H1 (cell line): ENCODE measurements around the gene LMBR1. TPM values are rescaled to one million over a fixed set of nuclear protein-coding genes. Genes with fewer than 3 reads are reported as not detected.

Source experiments
- CTCF ChIA-PET: fragments of 300-600 bp; sonication (Branson Sonifier 250); formaldehyde crosslinking; loops from one replicate; lab custom pipeline; 2021; ENCODE audit not compliant: partially characterized antibody; lab: Charles Lee
- POLR2A ChIA-PET: fragments of 300-600 bp; sonication (Branson Sonifier 250); formaldehyde crosslinking; loops from one replicate; lab custom pipeline; 2021; ENCODE audit warnings: inconsistent platforms; ENCODE audit not compliant: partially characterized antibody; lab: Charles Lee
- DNase-seq, 2 experiments: peaks; one replicate each; pipeline versions ENCODE4 v3.0.0 to v3.0.0-alpha.2; 2010 to 2022; ENCODE audit warnings: low spot score in 2 of 2, low read depth in 1 of 2, mixed read lengths in 1 of 2
- FAIRE-seq: peaks from 2 replicates; lab custom pipeline; 2011; peaks lifted over from hg19 to GRCh38; lab: Jason Lieb, UNC
- H2AFZ ChIP-seq: 2 replicates; pipeline ENCODE4 v1.8.1; 2012; ENCODE audit warnings: low read length, inconsistent platforms
- H2AK5ac ChIP-seq: 2 replicates; pipeline ENCODE4 v1.6.1; 2013; ENCODE audit warnings: low read depth, low read length
- H2BK120ac ChIP-seq: replicated peaks from 2 replicates; pipeline ENCODE3; 2013; ENCODE audit warnings: low read depth, low read length, inconsistent platforms
- H2BK12ac ChIP-seq: 2 replicates; pipeline ENCODE4 v1.6.1; 2013; ENCODE audit warnings: low read depth, low read length
- H2BK15ac ChIP-seq: 2 replicates; pipeline ENCODE4 v1.6.1; 2013; ENCODE audit warnings: low read length
- H2BK20ac ChIP-seq: 2 replicates; pipeline ENCODE4 v1.6.1; 2013; ENCODE audit warnings: low read length
- H2BK5ac ChIP-seq: 2 replicates; pipeline ENCODE4 v1.6.1; 2013; ENCODE audit warnings: low read depth, low read length
- H3K14ac ChIP-seq: 2 replicates; pipeline ENCODE4 v1.6.1; 2013; ENCODE audit warnings: inconsistent platforms; ENCODE audit not compliant: insufficient read length
- H3K18ac ChIP-seq: 2 replicates; pipeline ENCODE4 v1.6.1; 2013; ENCODE audit warnings: low read length; ENCODE audit errors: extremely low read depth
- H3K23ac ChIP-seq: 2 replicates; pipeline ENCODE4 v1.6.1; 2013; ENCODE audit warnings: inconsistent platforms; ENCODE audit not compliant: insufficient read length
- H3K23me2 ChIP-seq: 2 replicates; pipeline ENCODE4 v1.6.1; 2013; ENCODE audit warnings: low read depth, low read length
- H3K27ac ChIP-seq: 2 replicates; pipeline ENCODE4 v1.6.1; 2011; ENCODE audit warnings: low read depth, low read length, inconsistent platforms
- H3K27me3 ChIP-seq, 4 experiments: replicated peaks in 1 of 4; 1 replicate in 1 of 4; 2 replicates in 3 of 4; pipeline versions ENCODE4 v1.6.1 to v1.8.1; 2011 to 2013; ENCODE audit warnings: low read length in 3 of 4, mild to moderate bottlenecking in 3 of 4, inconsistent platforms in 2 of 4, mixed read lengths in 2 of 4, moderate library complexity in 1 of 4; ENCODE audit not compliant: control insufficient read depth in 3 of 4, insufficient read depth in 3 of 4; ENCODE audit errors: extremely low read depth in 1 of 4
- H3K36me3 ChIP-seq, 4 experiments: 2 replicates each; pipeline versions ENCODE4 v1.6.1 to v1.8.1; 2011 to 2013; ENCODE audit warnings: mild to moderate bottlenecking in 4 of 4, low read length in 3 of 4, moderate library complexity in 2 of 4, control low read depth in 1 of 4, inconsistent platforms in 1 of 4; ENCODE audit not compliant: insufficient read depth in 4 of 4, control insufficient read depth in 2 of 4
- H3K4ac ChIP-seq: replicated peaks from 2 replicates; pipeline ENCODE3; 2013; ENCODE audit warnings: low read length, low read depth, mixed read lengths, inconsistent platforms; ENCODE audit not compliant: insufficient read length
- H3K4me1 ChIP-seq, 4 experiments: replicated peaks in 1 of 4; 1 replicate in 1 of 4; 2 replicates in 3 of 4; pipeline versions ENCODE4 v1.6.1 to v1.8.1; 2011 to 2013; ENCODE audit warnings: low read length in 3 of 4, inconsistent platforms in 2 of 4, mixed read lengths in 1 of 4; ENCODE audit not compliant: insufficient read depth in 4 of 4, control insufficient read depth in 3 of 4
- H3K4me2 ChIP-seq, 2 experiments: 2 replicates each; pipeline versions ENCODE4 v1.6.1 to v1.8.1; 2011 to 2013; ENCODE audit warnings: low read depth in 2 of 2, low read length in 2 of 2, control low read depth in 1 of 2, inconsistent platforms in 1 of 2, mild to moderate bottlenecking in 1 of 2; ENCODE audit not compliant: insufficient read depth in 1 of 2
- H3K4me3 ChIP-seq, 4 experiments: fragments of 200-600, 300-600 bp in 1 of 4; sonication (generic), shearing (Covaris generic), sonication (Bioruptor Twin) in 1 of 4; 2 replicates each; pipeline versions ENCODE4 v1.5.1 to v1.8.1; 2011 to 2016; ENCODE audit warnings: low read length in 4 of 4, low read depth in 3 of 4, control low read depth in 2 of 4, inconsistent platforms in 2 of 4, mild to moderate bottlenecking in 2 of 4, mixed read lengths in 1 of 4, moderate library complexity in 1 of 4; ENCODE audit not compliant: insufficient read depth in 2 of 4; ENCODE audit errors: extremely low read depth in 1 of 4
- H3K56ac ChIP-seq: replicated peaks from 2 replicates; pipeline ENCODE3; 2013; ENCODE audit warnings: low read depth, mild to moderate bottlenecking, mixed read lengths, low read length, inconsistent platforms; ENCODE audit not compliant: insufficient read length
- H3K79me1 ChIP-seq: 2 replicates; pipeline ENCODE4 v1.6.1; 2013; ENCODE audit warnings: low read depth, low read length, control low read depth
- H3K79me2 ChIP-seq, 2 experiments: 2 replicates each; pipeline versions ENCODE4 v1.6.1 to v1.8.1; 2012 to 2013; ENCODE audit warnings: low read length in 2 of 2, mild to moderate bottlenecking in 2 of 2, inconsistent platforms in 1 of 2; ENCODE audit not compliant: insufficient read depth in 2 of 2, control insufficient read depth in 1 of 2
- H3K9ac ChIP-seq, 4 experiments: replicated peaks in 1 of 4; 1 replicate in 1 of 4; 2 replicates in 3 of 4; pipeline versions ENCODE4 v1.6.1 to v1.8.1; 2011 to 2013; ENCODE audit warnings: low read depth in 3 of 4, low read length in 3 of 4, control low read depth in 2 of 4, mild to moderate bottlenecking in 2 of 4, moderate library complexity in 2 of 4, inconsistent platforms in 1 of 4; ENCODE audit errors: extremely low read depth in 1 of 4
- H3K9me3 ChIP-seq, 2 experiments: 2 replicates each; pipeline versions ENCODE4 v1.6.1 to v1.8.1; 2012 to 2013; ENCODE audit warnings: mild to moderate bottlenecking in 2 of 2, moderate library complexity in 2 of 2, control low read depth in 1 of 2, inconsistent platforms in 1 of 2, low read depth in 1 of 2, low read length in 1 of 2, mixed read lengths in 1 of 2; ENCODE audit not compliant: insufficient read depth in 2 of 2
- H4K20me1 ChIP-seq, 2 experiments: replicated peaks in 1 of 2; 2 replicates each; pipeline versions ENCODE3 to v1.8.1; 2011 to 2013; ENCODE audit warnings: inconsistent platforms in 2 of 2, low read length in 2 of 2, mild to moderate bottlenecking in 1 of 2; ENCODE audit not compliant: insufficient read depth in 2 of 2, control insufficient read depth in 1 of 2
- H4K5ac ChIP-seq: 2 replicates; pipeline ENCODE4 v1.6.1; 2013; ENCODE audit warnings: low read length, low read depth, mixed read lengths, inconsistent platforms; ENCODE audit not compliant: insufficient read length
- H4K8ac ChIP-seq: 2 replicates; pipeline ENCODE4 v1.8.0; 2013; ENCODE audit warnings: mild to moderate bottlenecking, moderate library complexity, low read length, inconsistent platforms; ENCODE audit not compliant: insufficient read depth; ENCODE audit errors: extremely low read depth
- H4K91ac ChIP-seq: replicated peaks from 2 replicates; pipeline ENCODE3; 2013; ENCODE audit warnings: low read length, mixed read lengths, inconsistent platforms; ENCODE audit not compliant: insufficient read length
- ASH2L ChIP-seq: fragments of 200-600, 300-600 bp; sonication (generic); IDR thresholded peaks from one replicate; pipeline ENCODE4 v1.7.1; 2017; ENCODE audit warnings: low read length
- BCL11A ChIP-seq, 2 experiments: IDR thresholded peaks; one replicate each; pipeline ENCODE4 v1.6.1; 2011; ENCODE audit warnings: low read depth in 2 of 2, low read length in 2 of 2, mild to moderate bottlenecking in 2 of 2
- CBX8 ChIP-seq: fragments of 300-800, 300-1000 bp; sonication (generic); IDR thresholded peaks from 2 replicates; pipeline ENCODE4 v1.7.1; 2016; ENCODE audit warnings: low read depth, low read length, borderline replicate concordance
- CHD2 ChIP-seq: IDR thresholded peaks from 2 replicates; pipeline ENCODE4 v1.6.1; 2012; ENCODE audit warnings: low read length, improper control_type of control experiment
- CREB1 ChIP-seq: IDR thresholded peaks from 2 replicates; pipeline ENCODE4 v1.6.1; 2012; ENCODE audit warnings: inconsistent platforms
- EP300 ChIP-seq, 2 experiments: IDR thresholded peaks; 1 replicate in 1 of 2; 2 replicates in 1 of 2; pipeline ENCODE4 v1.6.1; 2011 to 2012; ENCODE audit warnings: low read depth in 2 of 2, low read length in 2 of 2, mild to moderate bottlenecking in 2 of 2, borderline replicate concordance in 1 of 2, inconsistent platforms in 1 of 2, moderate library complexity in 1 of 2
- FOSL1 ChIP-seq: IDR thresholded peaks from 2 replicates; pipeline ENCODE4 v1.6.1; 2011; ENCODE audit warnings: mild to moderate bottlenecking, low read depth, low read length, moderate library complexity; ENCODE audit not compliant: insufficient read depth
- NANOG ChIP-seq: IDR thresholded peaks from 2 replicates; pipeline ENCODE4 v1.6.1; 2011; ENCODE audit warnings: low read length, low read depth, mild to moderate bottlenecking, inconsistent platforms; ENCODE audit not compliant: insufficient read depth, poor library complexity, severe bottlenecking
- RNF2 ChIP-seq: fragments of 200-900, 300-1000 bp; sonication (generic); IDR thresholded peaks from 2 replicates; pipeline ENCODE4 v1.7.1; 2016; ENCODE audit warnings: borderline replicate concordance, low read depth, mild to moderate bottlenecking, antibody characterized with exemption, low read length; ENCODE audit not compliant: poor library complexity, severe bottlenecking; ENCODE audit errors: missing control alignments
- SRF ChIP-seq: IDR thresholded peaks from 2 replicates; pipeline ENCODE4 v1.6.1; 2011; ENCODE audit warnings: mild to moderate bottlenecking, low read depth, low read length, moderate library complexity
- TCF12 ChIP-seq: IDR thresholded peaks from 2 replicates; pipeline ENCODE4 v1.6.1; 2011; ENCODE audit warnings: low read depth, mild to moderate bottlenecking, low read length
- TEAD4 ChIP-seq: IDR thresholded peaks from 2 replicates; pipeline ENCODE4 v1.6.1; 2012; ENCODE audit warnings: low read depth, low read length, inconsistent platforms, mixed read lengths
- WGBS, 2 experiments: shearing (Covaris generic) in 1 of 2; methylation state at CpG; one replicate each; pipeline versions ENCODE4 v1.1.6 to v1.1.7; 2013 to 2015; ENCODE audit warnings: low lambda C conversion rate in 2 of 2, mixed read lengths in 2 of 2, inconsistent platforms in 1 of 2, low coverage in 1 of 2, missing lambda C conversion rate in 1 of 2; ENCODE audit not compliant: insufficient replicate concordance in 2 of 2, insufficient coverage in 1 of 2, insufficient read length in 1 of 2; ENCODE audit errors: extremely low coverage in 1 of 2, missing lambda C conversion rate in 1 of 2; 5-methylcytosine and 5-hydroxymethylcytosine counted together
- polyA plus RNA-seq, 7 experiments: library from polyadenylated mRNA; depleted of rRNA in 3 of 7; stranded (reverse) in 5 of 7; unstranded in 2 of 7; fragments of >200 nt in 5 of 7; fragments of 200-250 nt in 2 of 7; gene quantifications; 1 replicate in 5 of 7; 2 replicates in 1 of 7; 4 replicates in 1 of 7; pipeline versions ENCODE4 v1.2.1 to v1.2.3, GENCODE V29; 2011 to 2013; ENCODE audit warnings: missing spikeins in 2 of 7, mixed read lengths in 2 of 7
- total RNA-seq: library from RNA; stranded (reverse); fragmentation: NEBNext Ultra II Directional; extraction: Animal tissue kit (Norgen Biotek cat#: 25700); gene quantifications from 2 replicates; pipeline ENCODE4 v1.2.1, GENCODE V29; 2021

Gene LMBR1
- total and polyA plus RNA-seq, 2 of the 8 experiments (the other 6 are each of a cell fraction or from before 2014, with no cell fraction given) = 15.1 to 70.4 TPM

- no peak overlapping the region for H4K5ac ChIP-seq
- ChIA-PET POLR2A (interaction anchor here (0.6 kb wide), 1 partner anchor 182 kb away, joined by 3 read pairs; no protein-coding TSS in a partner anchor), CTCF (interaction anchor here (0.6 to 1.5 kb wide), 4 partner anchors 14 to 216 kb away, joined by 3 to 6 read pairs (median 3); no protein-coding TSS in a partner anchor)
- H3K27me3 ChIP-seq = no peaks in the 10 kb centered on the region
- no peaks in the 10 kb centered on the region; the same call in 1 of the 2 replicates for H3K23me2 ChIP-seq
- H2AFZ ChIP-seq = no peak overlapping the region
- no peak overlapping the region for H3K27ac ChIP-seq
- H2BK15ac ChIP-seq = no peak overlapping the region
- no peaks in the 10 kb centered on the region for H3K79me1 ChIP-seq
- H3K9ac ChIP-seq = no peak overlapping the region
- no peak overlapping the region for H3K18ac ChIP-seq
- TF ChIP-seq FOSL1 = no peak
- no peak for TF ChIP-seq NANOG
- TF ChIP-seq CBX8 = no peak
- no peak for TF ChIP-seq EP300 (IDR thresholded peaks at IDR 0.05; ENCODE audit: borderline replicate concordance in 1 of 2, low read depth in 2 of 2, low read length in 2 of 2)
- TF ChIP-seq TEAD4 = no peak
- no peak for TF ChIP-seq SRF
- TF ChIP-seq CHD2 = no peak
- no peak for TF ChIP-seq TCF12
- TF ChIP-seq CREB1 = no peak
- no peak for TF ChIP-seq RNF2
- no peak for TF ChIP-seq ASH2L
- no peak for TF ChIP-seq BCL11A (IDR thresholded peaks at IDR 0.05; ENCODE audit: low read depth in 2 of 2, low read length in 2 of 2)
- no peak for DNase-seq
- H4K20me1 ChIP-seq = peaks cover 0 to 4% of the 10 kb centered on the region in 2 experiments
- no peak overlapping the region for H3K4me3 ChIP-seq
- FAIRE-seq = no peak
- no peak overlapping the region for H3K23ac ChIP-seq
- no peak overlapping the region for H4K91ac ChIP-seq
- no peaks in the 10 kb centered on the region for H3K9me3 ChIP-seq
- H2BK20ac ChIP-seq = no peak overlapping the region
- H3K4me1 ChIP-seq = no peaks in the 10 kb centered on the region
- no peak overlapping the region for H2BK5ac ChIP-seq
- H2AK5ac ChIP-seq = no peak overlapping the region
- H3K4me2 ChIP-seq = no peak overlapping the region
- H3K14ac ChIP-seq = no peak overlapping the region
- peaks cover 0 to 12% (median 0%) of the 10 kb centered on the region in 4 experiments; a peak in 4 of 8 replicates for H3K36me3 ChIP-seq
- H3K56ac ChIP-seq = no peak overlapping the region
- no peak overlapping the region for H2BK12ac ChIP-seq
- no peak overlapping the region for H2BK120ac ChIP-seq
- WGBS, 2 experiments = 82% methylated on average over 10 of the region's 10 CpGs; no CpG with 5 or more reads in 1 of the 2 experiments
- H3K4ac ChIP-seq = no peak overlapping the region
- H4K8ac ChIP-seq = no peak overlapping the region
- no peaks in the 10 kb centered on the region for H3K79me2 ChIP-seq
These were observed 208.7 kb downstream of the LMBR1 start for GRCh38 chr7:156684251-156684650.
